ENCODE measurements around the gene MAP1B. TPM values are rescaled to one million over a fixed set of nuclear protein-coding genes. Genes with fewer than 3 reads are reported as not detected.

Gene MAP1B
- total and polyA plus RNA-seq, 2 of the 4 experiments (the other 2 are of a cell fraction): 41.1 to 183 TPM

GRCh38 chr5:72166070-72166979 is 59.0 kb downstream of the MAP1B start:
- 27% methylated on average over 7 of the region's 15 CpGs; no CpG with 5 or more reads in 1 of the 2 experiments for WGBS, 2 experiments (ENCODE audit: extremely low coverage in 2 of 2, insufficient read length in 1 of 2)
- Histone ChIP-seq H3K9me3 (ENCODE audit: control insufficient read depth, insufficient read depth, low read length) (no peaks in the 10 kb centered on the region), H4K5ac (ENCODE audit: low read depth, low read length) (peak overlapping the region; percentile 74), H3K4me1 (ENCODE audit: control insufficient read depth, insufficient read depth, low read length) (peaks cover 22% of the 10 kb centered on the region), H3K9me1 (ENCODE audit: insufficient read depth, low read length) (peaks cover 35% of the 10 kb centered on the region), H3K56ac (ENCODE audit: extremely low read depth, insufficient read depth, low read length) (no peak overlapping the region; the same call in 1 of the 2 replicates), H3K18ac (ENCODE audit: low read depth, low read length) (peak overlapping the region; percentile 10), H3K4me2 (ENCODE audit: low read depth, low read length) (peak overlapping the region; percentile 36), H3K27ac (ENCODE audit: insufficient read depth, low read length) (peak overlapping the region; percentile 78), H3K23ac (ENCODE audit: low read depth, low read length) (peak overlapping the region; percentile 95), H3K79me1 (ENCODE audit: low read depth in 1 of 2, low read length in 2 of 2) (peaks cover 27 to 92% of the 10 kb centered on the region in 2 experiments), H4K20me1 (ENCODE audit: insufficient read depth, low read length) (0 out of 2 replicates have a peak, but pooled peaks cover 3% of the 10 kb centered on the region), H3K9ac (ENCODE audit: low read depth, low read length) (peak overlapping the region; percentile 64), H2BK5ac (ENCODE audit: low read depth, low read length, poor library complexity, severe bottlenecking) (peak overlapping the region; percentile 61), H2BK120ac (ENCODE audit: low read depth, low read length) (peak overlapping the region; percentile 50), H3K4ac (ENCODE audit: low read depth, low read length) (peak overlapping the region; percentile 74), H3K4me3 (ENCODE audit: insufficient read depth, low read depth, low read length) (no peak overlapping the region), H2AFZ (replicated peaks; ENCODE audit: low read length, poor library complexity) (peak overlapping the region; percentile 72), H4K91ac (ENCODE audit: insufficient read depth, low read depth, low read length) (peak overlapping the region; percentile 51; the same call in 1 of the 2 replicates), H2BK15ac (ENCODE audit: low read depth, low read length) (peak overlapping the region; percentile 7; the same call in 1 of the 3 replicates), H2BK20ac (ENCODE audit: low read depth, low read length) (peak overlapping the region; percentile 64; the same call in 1 of the 2 replicates), H3K27me3 (ENCODE audit: control insufficient read depth, insufficient read depth, low read length) (no peaks in the 10 kb centered on the region), H2AK9ac (replicated peaks; ENCODE audit: low read depth, low read length, poor library complexity) (peak overlapping the region; percentile 38), H3K14ac (replicated peaks; ENCODE audit: low read depth, low read length) (peak overlapping the region; percentile 81), H3K36me3 (ENCODE audit: control insufficient read depth, insufficient read depth, low read length) (0 out of 2 replicates have a peak, but pooled peaks cover 2% of the 10 kb centered on the region), H2AK5ac (ENCODE audit: low read depth, low read length) (no peak overlapping the region; the same call in 1 of the 2 replicates), H4K8ac (ENCODE audit: low read depth in 2 of 2, low read length in 2 of 2) (peak overlapping the region; percentile 24 to 76; a peak in 2 of 4 replicates)
- in situ Hi-C loops (cut with MboI; ENCODE audit: low sequenced_read_pairs): no loop called here
- intact Hi-C loops (cut with micrococcal nuclease): no loop called here
- ATAC-seq (ENCODE audit: low read depth): peak; percentile 78
- ChIA-PET CTCF (no interaction called here), POLR2A (ENCODE audit: unreplicated experiment) (interaction anchor here (0.6 kb wide), 1 partner anchor 47 kb away, joined by 3 read pairs; no protein-coding TSS in a partner anchor)
- peak; percentile 51 for DNase-seq
- no peak for TF ChIP-seq CEBPB (IDR thresholded peaks at IDR 0.05; ENCODE audit: low read depth, low read length)
- TF ChIP-seq MAZ (IDR thresholded peaks at IDR 0.05; ENCODE audit: borderline replicate concordance, low read depth, low read length): no peak
- no peak for TF ChIP-seq MXI1 (IDR thresholded peaks at IDR 0.05; ENCODE audit: borderline replicate concordance, low read depth, low read length)
- no peak for TF ChIP-seq NFE2L2 (IDR thresholded peaks at IDR 0.05; ENCODE audit: low read depth, low read length)
- no peak for TF ChIP-seq RFX5 (IDR thresholded peaks at IDR 0.05; ENCODE audit: low read depth, low read length)
- TF ChIP-seq USF2 (IDR thresholded peaks at IDR 0.05; ENCODE audit: low read depth, low read length): no peak
- no peak for TF ChIP-seq MAFK (IDR thresholded peaks at IDR 0.05; ENCODE audit: low read depth, low read length)
- no peak for TF ChIP-seq BHLHE40 (IDR thresholded peaks at IDR 0.05; ENCODE audit: low read depth, low read length)
- TF ChIP-seq, protein P1, sequence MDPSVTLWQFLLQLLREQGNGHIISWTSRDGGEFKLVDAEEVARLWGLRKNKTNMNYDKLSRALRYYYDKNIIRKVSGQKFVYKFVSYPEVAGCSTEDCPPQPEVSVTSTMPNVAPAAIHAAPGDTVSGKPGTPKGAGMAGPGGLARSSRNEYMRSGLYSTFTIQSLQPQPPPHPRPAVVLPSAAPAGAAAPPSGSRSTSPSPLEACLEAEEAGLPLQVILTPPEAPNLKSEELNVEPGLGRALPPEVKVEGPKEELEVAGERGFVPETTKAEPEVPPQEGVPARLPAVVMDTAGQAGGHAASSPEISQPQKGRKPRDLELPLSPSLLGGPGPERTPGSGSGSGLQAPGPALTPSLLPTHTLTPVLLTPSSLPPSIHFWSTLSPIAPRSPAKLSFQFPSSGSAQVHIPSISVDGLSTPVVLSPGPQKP (IDR thresholded peaks at IDR 0.05; ENCODE audit: borderline replicate concordance, low read depth, low read length): no peak
- TF ChIP-seq CHD1 (IDR thresholded peaks at IDR 0.05; ENCODE audit: low read depth, low read length): no peak
- no peak for TF ChIP-seq POLR2A (IDR thresholded peaks at IDR 0.05; ENCODE audit: low read depth, low read length)
- no peak for TF ChIP-seq SMC3 (IDR thresholded peaks at IDR 0.05; ENCODE audit: low read depth, low read length)
- TF ChIP-seq RCOR1 (IDR thresholded peaks at IDR 0.05; ENCODE audit: insufficient replicate concordance, low read length): no peak
- dilution Hi-C loops (cut with HindIII; ENCODE audit: low sequenced_read_pairs, unreplicated experiment): no loop called here
- BruUV-seq (replicated peaks): no TSS peak
